ENCODE results near the gene PGLYRP4.
"Not testable (repeated sequence)": the region's sequence is repeated elsewhere in the genome, so short reads cannot be mapped to it uniquely, and the experiment has no call there.

The PGLYRP4 gene

GRCh38 chr1:153336650-153337049 is 12.0 kb downstream of the PGLYRP4 start:
- DNase-seq = no peak

- no peak for DNase-seq
Measured at GRCh38 chr1:153333902-153334301, 14.7 kb downstream of the PGLYRP4 start.

- no peak for DNase-seq
Measured at GRCh38 chr1:153324912-153325311, 23.7 kb downstream of the PGLYRP4 start.

- no peak for DNase-seq
Measured at GRCh38 chr1:153322568-153322967, 26.1 kb downstream of the PGLYRP4 start.

- not testable (repeated sequence) for DNase-seq
Measured at GRCh38 chr1:153318145-153318544, 30.5 kb downstream of the PGLYRP4 start.

GRCh38 chr1:153316013-153316412 is 32.6 kb downstream of the PGLYRP4 start:
- DNase-seq = not testable (repeated sequence)

- DNase-seq = not testable (repeated sequence)
Measured at GRCh38 chr1:153314388-153314787, 34.3 kb downstream of the PGLYRP4 start.

GRCh38 chr1:153313288-153313687 is 35.4 kb downstream of the PGLYRP4 start:
- no peak for DNase-seq

GRCh38 chr1:153312570-153313186 is 36.0 kb downstream of the PGLYRP4 start, which contains the start of gene PGLYRP3:
Gene PGLYRP3 (minus strand): TSS chr1:153312952. CDS start chr1:153310665, 2,287 bp downstream.
- DNase-seq = no peak

GRCh38 chr1:153310526-153310925 is 38.1 kb downstream of the PGLYRP4 start:
- DNase-seq = no peak

- no peak for DNase-seq
Measured at GRCh38 chr1:153309441-153309840, 39.2 kb downstream of the PGLYRP4 start.

- no peak for DNase-seq
Measured at GRCh38 chr1:153308540-153308939, 40.1 kb downstream of the PGLYRP4 start.

GRCh38 chr1:153307221-153307600 is 41.4 kb downstream of the PGLYRP4 start:
- DNase-seq = no peak

GRCh38 chr1:153306303-153307220 is 42.1 kb downstream of the PGLYRP4 start:
- no peak for DNase-seq

GRCh38 chr1:153305682-153306081 is 43.0 kb downstream of the PGLYRP4 start:
- DNase-seq = no peak

GRCh38 chr1:153302308-153302707 is 46.3 kb downstream of the PGLYRP4 start:
- no peak for DNase-seq

- no peak for DNase-seq
Measured at GRCh38 chr1:153293851-153294250, 54.8 kb downstream of the PGLYRP4 start.

- no peak for DNase-seq
Measured at GRCh38 chr1:153293480-153293775, 55.2 kb downstream of the PGLYRP4 start.

GRCh38 chr1:153292740-153293479 is 55.7 kb downstream of the PGLYRP4 start:
- DNase-seq = no peak

GRCh38 chr1:153292185-153292584 is 56.5 kb downstream of the PGLYRP4 start:
- no peak for DNase-seq

GRCh38 chr1:153291514-153291913 is 57.1 kb downstream of the PGLYRP4 start:
- no peak for DNase-seq

GRCh38 chr1:153288634-153289275 is 59.9 kb downstream of the PGLYRP4 start:
- DNase-seq = no peak
